Erythroblast (primary cell): ENCODE measurements around the gene TOR1A.

Experiments
- GATA1 ChIP-seq: IDR thresholded peaks from 2 replicates; pipeline ENCODE4 v1.6.1; 2011; ENCODE audit warnings: low read depth, mild to moderate bottlenecking, control low read depth, low read length, moderate library complexity
- POLR2A ChIP-seq: IDR thresholded peaks from 2 replicates; pipeline ENCODE4 v1.6.1; 2011; ENCODE audit warnings: mild to moderate bottlenecking, low read length

DNA sequence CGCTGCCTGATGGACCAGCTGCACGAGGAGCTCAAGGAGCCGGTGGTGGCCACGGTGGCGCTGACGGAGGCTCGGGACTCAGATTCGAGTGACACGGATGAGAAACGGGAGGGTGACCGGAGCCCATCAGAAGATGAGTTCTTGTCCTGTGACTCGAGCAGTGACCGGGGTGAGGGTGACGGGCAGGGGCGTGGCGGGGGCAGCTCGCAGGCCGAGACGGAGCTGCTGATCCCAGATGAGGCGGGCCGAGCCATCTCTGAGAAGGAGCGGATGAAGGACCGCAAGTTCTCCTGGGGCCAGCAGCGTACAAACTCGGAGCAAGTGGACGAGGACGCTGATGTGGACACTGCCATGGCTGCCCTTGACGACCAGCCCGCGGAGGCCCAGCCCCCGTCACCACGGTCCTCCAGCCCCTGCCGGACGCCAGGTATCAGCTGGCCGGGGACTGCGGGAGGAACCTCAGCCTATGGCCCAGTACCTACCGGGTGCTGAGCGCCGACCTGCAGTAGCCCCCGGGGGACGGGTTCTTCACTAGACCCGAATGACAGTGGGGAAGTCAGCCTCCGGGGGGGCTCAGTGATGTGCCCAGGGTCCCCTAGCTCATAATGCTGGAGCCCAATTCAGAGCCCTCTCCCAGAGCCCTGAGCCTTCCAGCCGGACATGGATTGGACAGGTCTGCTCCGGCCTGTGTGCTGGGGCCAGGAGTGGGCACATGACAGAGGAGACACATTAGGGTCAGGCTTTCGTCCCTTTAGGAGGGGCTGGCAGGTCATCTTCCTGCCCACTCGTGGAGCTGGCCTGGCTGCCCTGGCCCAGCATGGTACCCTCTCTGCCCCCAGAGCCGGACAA lies 44.3 kb upstream of the TOR1A start:
- no peak for TF ChIP-seq POLR2A
- TF ChIP-seq GATA1, result no peak
